GM21529 (cell line): ENCODE data around the gene LRRC57.

Experiments used
- ATAC-seq: cut with Tn5 transposase; IDR thresholded peaks from one replicate; pipeline ENCODE4 v1.9.1; 2021; ENCODE audit not compliant: unreplicated experiment

The LRRC57 gene

DNA sequence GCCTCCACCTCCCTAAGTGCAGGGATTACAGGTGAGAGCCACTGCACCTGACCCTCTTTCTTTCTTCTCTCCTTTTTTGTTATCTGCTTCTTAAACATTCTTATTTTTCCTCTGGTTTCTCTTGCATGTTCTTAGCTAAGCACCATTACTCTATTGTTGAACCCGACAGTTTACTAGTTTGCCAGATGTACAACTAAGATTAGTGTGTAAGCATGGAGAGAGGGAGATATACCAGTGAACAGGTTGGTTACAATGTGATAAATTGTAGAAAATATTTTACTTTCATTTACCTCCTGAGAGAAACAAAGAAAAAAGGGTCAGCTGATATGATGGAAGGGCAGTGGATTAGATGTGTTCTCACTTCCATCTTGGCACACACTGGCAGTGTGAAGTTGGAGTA is 5.0 kb upstream of the LRRC57 start:
- ATAC-seq = no peak

DNA sequence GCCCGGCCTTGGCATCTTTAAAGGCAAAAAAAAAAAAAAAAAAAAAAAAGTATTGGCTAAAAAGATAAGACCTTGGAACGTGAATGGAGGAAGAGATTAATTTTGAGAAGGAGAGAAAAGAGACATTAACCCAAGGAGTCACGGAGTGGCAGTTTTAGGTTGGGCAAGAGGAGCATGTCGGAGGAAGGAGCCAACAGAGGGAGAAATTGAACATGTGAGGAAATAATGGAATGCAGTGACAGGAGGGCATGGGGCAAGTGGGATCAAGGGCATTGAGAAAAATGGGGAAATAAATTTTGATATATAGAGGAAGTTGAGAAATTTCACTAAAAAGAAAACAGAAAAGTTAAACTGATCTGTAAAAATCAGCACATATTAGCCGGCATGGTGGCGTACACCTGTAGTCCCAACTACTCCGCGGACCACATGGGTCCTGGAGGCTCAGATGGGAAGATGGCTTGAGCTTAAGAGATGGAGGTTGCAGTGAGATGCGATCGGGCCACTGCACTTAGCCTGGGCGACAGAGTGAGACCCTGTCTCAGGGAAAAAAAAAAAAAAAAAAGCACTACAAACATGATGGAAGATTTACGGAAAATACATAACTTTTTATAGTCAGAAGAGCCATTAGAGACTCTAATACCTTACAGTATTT is 1.3 kb upstream of the LRRC57 start:
- no peak for ATAC-seq

DNA sequence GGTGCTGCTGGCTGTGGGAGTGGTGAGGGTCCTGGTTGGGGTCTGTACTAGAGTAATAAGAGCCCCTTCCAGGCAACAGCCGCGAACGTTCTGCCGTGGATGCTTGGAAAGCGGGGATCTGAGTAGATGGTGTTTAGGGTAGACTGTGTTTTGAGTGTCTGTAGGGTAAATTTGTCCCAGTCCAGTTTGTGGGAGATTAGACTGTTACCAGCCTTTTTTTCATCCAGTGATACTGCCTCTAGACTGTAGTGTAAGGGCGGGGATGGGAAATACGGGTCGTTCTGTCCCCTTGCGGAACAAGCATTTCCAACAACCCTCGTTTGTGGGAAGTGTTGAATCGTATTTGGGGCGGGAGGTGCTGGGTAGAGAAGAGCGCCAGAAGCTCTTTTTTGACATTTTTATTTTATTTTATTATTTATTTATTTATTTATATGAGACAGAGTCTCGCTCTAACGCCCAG is 469 bp upstream of the LRRC57 start:
- peak; percentile 28 for ATAC-seq

DNA sequence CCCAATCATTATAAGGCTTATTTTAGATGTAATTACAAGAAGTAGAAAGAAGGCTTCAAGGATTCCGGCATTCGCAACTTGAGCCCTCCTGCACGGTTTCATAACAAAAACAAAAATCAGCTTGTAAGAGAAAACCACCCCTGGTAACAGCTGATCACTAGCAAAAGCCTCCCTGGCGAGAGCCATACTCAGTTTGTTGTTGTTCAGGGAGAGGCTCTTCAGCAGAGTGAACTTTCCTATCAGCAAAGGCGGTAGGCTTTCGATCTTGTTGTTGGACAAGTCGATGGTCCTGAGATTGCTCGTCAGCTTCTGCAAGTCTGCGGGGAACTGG is 710 bp downstream of the LRRC57 start:
- peak; percentile 11 for ATAC-seq

DNA sequence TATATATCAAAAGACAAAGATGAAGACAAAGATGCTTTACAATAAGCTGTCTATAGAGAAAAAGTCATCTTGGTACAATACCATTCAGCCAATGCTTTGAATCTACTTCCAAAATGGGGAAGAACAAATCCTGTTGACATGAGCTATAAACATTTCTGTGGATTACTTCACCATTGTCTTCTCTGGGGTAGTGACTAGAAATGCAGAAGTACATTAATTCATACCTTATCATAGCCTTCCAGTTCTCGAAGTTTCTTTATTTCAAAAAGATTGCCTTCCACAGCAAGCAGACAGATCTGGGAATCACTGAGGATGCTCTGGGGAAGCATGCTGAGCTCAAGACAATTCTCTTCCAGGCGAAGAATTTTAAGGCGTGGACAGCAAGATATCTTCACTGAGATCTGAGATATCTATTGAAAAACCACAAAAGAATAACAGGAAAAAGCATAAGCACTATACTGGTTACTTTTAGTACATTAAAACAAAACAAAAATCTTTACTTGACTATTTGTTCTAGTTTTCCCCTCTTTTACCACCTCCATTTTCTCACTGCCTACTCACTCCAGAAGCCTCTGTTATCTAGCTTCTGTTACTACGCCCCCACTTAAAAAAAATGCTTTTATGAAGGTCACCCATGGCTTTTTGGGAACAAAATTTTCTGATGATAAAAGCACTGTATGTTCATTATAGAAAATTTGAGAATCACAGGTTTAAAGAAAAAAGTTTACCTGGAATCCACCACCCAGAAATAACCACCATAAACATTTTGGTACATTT is 3.6 kb downstream of the LRRC57 start:
- no peak for ATAC-seq

DNA sequence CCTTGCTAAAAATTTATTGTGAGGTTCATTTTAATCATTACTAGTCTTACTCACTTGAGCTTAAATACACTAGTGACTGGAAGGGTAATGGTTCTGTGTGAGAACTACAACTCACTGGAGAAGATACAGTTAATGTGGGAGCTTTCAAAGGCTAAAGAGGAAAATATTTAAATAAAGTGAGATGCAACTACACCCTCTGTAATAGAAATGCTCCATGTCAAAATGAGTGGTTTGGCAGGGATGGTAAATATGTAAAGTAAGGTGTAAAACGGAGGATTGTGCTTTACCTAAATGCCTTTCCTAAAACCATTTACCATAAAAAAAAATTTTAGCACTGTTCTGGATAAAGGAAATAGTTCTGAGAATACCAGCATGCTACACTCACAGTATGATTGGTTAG is 15.3 kb downstream of the LRRC57 start:
- ATAC-seq = no peak

DNA sequence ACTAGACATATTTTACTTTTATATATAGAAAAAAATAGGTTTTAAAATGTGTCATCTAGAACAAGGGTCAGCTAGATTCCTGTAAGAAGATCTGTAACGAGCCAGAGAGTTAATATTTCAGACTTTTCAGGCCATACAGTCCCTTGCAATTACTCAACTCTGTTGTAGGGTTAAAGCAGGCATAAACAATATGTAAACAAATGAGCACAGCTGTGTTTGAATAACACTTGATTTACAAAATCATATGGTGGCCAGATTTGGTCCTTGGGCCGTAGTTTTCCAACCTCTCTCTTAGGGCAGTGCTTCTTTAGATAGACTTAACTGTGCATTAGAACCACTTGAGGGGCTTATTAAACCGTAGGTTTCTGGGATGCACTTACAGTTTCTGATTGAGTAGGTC is 19.6 kb downstream of the LRRC57 start:
- no peak for ATAC-seq

DNA sequence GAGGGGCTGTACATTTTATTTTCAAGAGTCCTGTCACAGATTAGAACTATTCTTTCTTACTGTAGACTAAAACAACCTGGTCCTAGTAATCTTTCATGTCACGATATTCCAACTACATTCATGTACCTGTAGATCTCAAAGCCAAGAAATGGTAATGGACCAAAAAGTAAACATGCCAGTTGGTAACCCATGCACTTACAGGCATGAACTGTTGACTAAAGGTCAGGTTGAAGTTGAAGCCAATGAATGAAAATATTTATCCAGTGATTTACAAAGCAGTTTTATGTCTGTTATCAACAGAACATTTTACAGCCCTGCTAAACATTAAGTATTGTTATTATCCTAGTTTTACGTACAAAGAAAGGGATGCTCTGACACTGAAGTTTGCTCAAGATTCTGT is 25.3 kb downstream of the LRRC57 start:
- ATAC-seq = no peak

DNA sequence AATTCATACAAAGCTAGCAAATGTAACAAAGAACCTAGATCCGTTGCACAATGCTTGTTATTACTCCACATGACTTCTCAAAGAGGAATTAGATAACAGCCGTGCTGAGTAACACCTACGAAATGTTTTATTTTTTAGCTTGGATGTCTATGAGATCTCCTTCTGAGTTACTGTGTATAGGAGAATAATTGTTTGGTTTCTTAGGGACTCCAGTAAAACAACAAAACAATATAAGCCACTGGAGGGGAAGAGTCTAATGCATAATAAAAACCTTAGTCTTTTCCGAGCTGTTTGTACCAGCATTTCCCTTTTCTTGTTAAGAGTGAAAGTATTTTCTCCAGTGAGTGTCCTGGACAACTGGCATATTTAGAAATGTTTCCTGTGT is 37.6 kb downstream of the LRRC57 start:
- no peak for ATAC-seq

DNA sequence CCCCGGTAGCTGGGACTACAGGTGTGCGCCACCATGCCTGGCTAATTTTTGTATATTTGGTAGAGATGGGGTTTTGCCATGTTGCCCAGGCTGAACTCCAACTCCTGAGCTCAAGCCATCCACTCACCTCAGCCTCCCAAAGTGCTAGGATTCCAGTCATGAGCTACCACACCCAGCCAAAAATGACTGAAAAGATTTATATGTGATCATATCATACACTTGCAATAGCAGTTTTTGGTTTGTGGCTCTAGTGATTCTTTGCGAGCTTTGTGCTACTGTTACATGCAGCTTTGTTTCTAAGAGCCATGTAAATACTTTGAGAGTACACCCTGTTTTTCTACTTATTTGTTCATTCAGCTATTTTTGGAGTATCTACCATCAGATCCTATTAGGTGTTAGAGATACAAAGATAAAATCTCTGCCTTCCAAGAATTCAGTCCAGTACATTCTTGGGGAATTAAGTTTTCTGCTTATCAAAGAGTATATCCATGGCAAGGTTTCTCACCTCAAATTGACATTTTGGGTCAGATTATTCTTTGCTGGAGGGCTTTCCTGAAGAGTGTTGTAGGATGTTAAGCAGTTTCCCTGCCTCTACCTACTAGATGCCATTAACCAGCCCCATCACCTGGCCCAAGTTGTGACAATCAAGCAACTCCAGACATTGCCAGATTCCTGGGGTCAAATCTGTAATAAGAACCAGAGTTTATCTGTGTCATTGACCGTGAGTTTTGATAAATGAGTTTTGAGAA is 38.2 kb downstream of the LRRC57 start:
- ATAC-seq = no peak

DNA sequence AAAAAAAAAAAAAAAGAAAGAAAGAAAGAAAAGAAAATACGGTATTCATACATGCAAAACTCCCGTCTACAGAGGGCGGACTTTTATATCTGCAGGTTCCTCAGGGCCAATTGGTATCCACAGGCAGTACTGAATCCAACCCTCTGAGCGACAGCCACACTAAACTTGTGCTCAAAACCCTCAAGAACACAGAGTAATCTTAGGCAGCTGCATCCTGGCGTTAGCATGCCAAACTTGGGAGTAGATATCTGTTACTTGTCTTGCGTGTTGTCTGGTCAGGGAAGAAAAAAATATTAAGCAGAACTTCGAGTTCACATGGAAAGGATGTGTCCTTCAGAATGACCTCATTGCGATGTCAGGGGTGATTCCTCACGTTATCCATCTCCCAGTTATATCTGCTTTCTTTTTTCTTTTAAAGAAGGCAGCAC is 40.3 kb downstream of the LRRC57 start:
- ATAC-seq = no peak

DNA sequence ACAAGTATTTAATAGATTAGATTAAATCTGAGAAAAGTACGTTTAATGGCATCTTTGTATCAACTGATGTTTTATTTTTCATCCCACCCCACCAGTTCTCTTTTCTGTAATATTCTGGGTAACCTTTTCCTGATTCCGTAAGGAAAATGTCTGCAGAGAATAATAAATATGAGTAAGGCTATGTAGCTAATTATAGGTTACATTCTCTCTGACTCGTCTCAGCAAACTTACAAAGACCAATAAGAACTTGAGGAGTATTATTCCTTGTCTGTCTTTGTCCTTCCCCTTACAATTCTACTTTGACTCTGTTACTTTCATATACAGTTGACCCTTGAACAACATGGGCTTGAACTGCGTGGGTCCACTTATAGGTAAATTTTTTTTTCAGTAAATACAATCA is 41.1 kb downstream of the LRRC57 start:
- no peak for ATAC-seq

DNA sequence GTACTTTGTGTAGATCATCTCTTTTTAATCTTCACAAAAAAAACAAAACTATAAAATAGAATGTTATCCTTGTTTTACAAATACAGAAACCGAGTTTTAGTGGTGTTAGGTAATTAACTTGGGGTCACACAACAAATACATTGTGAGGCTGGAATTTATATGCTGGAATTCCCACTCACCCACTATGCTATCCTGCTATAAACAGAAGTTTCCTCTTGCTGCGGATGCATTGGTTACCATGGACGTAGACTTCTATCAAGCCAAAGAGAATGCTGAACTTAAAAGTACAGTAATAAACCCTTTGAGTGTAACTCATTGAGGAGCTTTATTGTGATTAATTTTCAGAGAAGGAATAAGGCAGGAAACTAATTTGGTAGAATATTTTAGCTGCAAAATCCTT is 44.0 kb downstream of the LRRC57 start:
- no peak for ATAC-seq

DNA sequence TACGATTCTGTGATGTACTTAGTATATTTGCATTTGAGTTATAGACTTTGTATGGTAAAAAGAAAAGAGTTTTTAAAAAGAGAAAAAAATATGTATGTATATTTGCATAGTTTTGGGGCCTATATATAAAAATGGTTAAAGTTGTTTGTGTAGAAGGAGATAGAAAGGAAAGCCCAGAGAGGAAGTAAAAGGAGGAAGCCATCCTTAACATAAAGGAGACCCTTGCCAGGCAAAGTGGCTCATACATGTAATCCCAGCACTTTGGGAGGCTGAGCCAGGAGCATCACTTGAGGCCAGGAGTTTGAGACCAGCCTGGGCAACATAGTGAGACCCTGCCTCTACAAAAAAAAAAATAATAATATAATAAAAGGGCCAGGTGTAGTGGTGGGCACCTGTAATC is 44.8 kb downstream of the LRRC57 start:
- no peak for ATAC-seq

DNA sequence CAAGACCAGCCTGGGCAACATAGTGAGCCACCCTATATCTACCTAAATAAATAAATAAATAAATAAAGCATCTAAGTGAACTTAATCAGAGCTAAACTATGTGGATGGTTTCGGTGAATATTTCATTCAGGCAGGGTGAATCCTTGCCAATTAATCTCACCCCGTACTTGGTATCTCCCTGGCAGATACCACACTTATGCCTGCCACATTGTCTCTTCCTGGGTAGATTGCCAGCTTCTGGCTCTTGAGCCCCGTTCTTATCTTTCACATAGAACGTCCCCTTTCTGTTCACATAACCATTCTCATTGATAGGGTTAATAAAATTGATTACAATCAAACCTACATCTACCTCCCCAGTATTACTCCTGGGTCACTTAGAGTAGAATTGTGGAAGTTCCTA is 46.1 kb downstream of the LRRC57 start:
- ATAC-seq = no peak

DNA sequence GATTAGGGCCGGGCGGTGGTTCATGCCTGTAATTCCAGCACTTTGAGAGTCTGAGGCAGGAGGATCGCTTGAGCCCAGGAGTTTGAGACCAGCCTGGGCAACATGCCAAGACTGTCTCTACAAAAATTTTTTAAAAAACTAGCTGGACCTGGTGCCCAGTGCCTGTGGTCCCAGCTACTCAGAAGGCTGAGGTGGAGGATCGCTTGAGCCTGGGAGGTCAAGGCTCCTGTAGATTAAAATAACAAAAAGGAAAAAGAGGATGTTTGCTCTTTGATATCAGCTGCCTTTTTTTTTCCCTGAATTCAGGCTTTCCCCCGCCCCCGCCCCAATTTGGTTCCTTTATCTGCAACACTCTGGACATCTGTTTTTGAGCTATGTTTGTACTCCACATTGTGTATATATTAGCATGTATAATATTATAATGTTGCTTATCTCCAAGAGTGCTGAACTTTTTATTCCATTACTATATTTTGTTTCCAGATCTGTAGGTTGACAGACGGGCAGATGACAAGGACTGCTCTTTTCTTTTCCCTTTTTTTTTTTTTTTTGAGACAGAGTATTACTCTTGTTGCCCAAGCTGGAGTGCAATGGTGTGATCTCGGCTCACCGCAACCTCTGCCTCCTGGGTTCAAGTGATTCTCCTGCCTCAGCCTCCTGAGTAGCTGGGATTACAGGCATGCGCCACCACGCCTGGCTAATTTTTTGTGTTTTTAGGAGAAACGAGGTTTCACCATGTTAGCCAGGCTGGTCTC is 48.6 kb downstream of the LRRC57 start:
- no peak for ATAC-seq

DNA sequence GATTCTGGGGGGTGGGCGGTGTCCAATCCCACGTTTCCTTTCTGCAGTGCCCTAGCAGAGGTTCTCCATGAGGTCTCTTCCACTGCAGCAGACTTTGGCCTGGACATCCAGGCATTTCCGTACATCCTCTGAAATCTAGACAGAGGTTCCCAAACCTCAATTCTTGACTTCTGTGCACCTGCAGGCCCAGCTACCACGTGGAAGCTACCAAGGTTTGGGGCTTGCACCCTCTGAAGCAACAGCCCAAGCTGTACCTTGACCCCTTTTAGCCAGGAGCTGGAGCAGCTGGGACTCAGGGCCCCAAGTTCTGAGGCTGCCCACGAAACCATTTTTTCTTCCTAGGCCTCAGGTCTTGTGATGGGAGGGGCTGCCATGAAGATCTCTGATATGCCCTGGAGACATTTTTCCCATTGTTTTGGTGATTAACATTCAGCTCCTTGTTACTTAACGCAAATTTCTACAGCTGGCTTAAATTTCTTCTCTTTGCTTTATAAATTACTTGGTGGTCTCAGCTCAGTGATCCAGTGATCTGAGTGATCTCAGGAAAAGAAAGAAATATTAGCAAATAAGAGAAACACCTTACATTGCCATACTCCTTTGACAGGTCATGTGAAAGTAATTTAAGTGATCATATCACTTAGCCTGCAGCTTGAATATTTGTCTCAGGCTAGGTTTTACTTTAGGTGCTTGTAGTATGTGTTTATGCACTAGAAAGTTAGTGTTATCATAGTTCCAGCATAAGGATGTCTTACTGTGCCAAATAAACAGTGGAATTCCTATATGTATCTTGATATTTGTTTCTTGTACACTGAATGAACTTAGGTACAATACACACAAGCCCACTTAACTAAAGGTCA is 50.2 kb downstream of the LRRC57 start:
- ATAC-seq = no peak

DNA sequence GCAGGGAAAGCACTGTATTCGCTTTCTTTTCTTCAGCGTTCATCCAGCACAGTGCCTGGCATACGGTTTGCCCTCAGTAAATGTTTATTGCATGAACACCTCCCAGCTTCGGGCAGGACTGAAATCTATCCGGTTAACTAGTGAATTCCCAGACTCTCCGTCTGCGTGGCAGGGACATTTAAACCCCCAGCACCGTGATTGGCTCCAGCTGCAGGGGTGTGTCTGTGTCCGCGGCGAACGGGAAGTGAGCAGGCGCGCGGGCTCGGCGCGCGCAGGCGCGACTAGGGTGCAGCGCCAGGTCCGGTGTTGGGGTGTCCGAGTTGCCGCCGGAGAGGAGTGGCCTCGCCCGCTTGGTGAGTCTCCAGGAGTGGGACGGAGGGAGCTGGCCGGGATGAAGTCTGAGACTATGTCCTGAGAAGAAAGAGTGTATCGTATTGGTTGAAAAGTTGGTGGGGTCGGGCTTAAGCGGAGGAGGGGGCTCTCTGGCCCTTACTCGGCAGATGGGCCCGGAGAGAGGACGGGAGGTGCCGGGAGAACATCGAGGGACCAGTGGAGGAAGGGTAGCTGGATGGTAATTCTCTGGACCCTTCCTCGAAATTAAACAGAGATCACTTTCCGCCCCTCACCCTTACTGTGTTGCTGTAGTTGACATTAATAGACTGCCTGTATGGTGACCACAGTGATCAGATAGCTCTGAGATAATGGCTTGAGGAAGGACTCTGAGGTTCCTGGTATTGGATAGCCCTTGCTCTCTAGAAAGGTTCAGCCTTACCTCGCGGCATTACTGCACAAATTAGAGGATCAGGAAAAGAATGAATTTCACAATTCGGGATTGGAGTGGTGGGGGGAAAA is 53.0 kb downstream of the LRRC57 start, which contains the start of gene SNAP23:
SNAP23 (plus strand) TSS at position 274 of the 852 bp plus-strand sequence. CDS start 16,213 bp downstream, outside the sequence.
- ATAC-seq = peak; percentile 74

DNA sequence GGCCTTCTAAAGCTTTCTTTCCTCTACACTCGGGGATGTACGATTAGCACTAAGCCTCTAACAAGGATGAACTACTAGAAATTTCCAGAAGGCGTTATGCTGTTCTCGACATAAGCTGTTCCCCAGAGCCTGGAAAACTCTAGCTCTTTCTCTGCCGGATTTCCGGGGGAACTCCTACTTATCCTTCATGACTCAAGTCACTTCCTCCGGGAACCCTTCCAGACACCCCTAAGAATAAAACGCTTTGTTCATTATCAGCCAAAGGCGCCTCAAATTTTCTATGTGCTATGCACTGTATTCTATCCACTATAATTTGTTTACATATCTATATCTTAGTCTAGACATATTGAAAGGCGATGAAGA is 53.6 kb downstream of the LRRC57 start:
- no peak for ATAC-seq
